Measurements from ENCODE around the gene BHMT. TPM values are rescaled to one million over a fixed set of nuclear protein-coding genes. Genes with fewer than 3 reads are reported as not detected.

The BHMT gene
- total and polyA plus RNA-seq, 10 of the 15 experiments (the other 5 are each of a cell fraction or from before 2014, with no cell fraction given): 0.44 TPM; not detected in 9

DNA sequence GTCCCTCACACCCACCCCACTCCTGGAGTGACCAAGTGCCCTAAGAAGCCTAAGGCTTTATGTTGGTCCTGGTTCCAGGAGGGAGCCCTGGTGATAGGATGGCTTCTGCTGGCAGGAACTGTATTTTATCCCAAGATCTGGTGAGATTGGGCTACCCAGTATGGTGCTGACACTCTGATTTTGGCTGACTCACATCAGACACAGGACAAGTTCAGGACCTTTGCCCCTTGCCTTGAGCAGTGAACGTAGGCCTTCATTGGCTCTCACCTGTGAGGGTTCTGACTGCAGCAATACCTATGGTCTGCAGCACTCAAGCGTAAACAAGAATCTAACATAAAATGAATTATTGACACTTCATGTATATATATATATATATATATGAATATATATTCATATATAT lies 25.0 kb downstream of the BHMT start (continued):
- TF ChIP-seq MTA2 (IDR thresholded peaks at IDR 0.05; ENCODE audit: low read depth): no peak

- H3K79me2 ChIP-seq (ENCODE audit: control insufficient read depth, insufficient read depth, low read length): no peaks in the 10 kb centered on the region
- SMC1A ChIA-PET (ENCODE audit: uncharacterized antibody, unreplicated experiment): interaction anchor here (1.3 kb wide), 1 partner anchor 324 kb away, joined by 5 read pairs; no protein-coding TSS in a partner anchor
- FAIRE-seq (no peak), ATAC-seq (no peak), DNase-seq (ENCODE audit: low read depth, low spot score) (no peak)
- CTCF ChIA-PET: interaction anchor here (0.8 to 1.5 kb wide), 3 partner anchors 116 to 332 kb away, joined by 3 read pairs; no protein-coding TSS in a partner anchor
- H3K9ac ChIP-seq (ENCODE audit: control insufficient read depth, insufficient read depth, low read length): no peak overlapping the region
- no peaks in the 10 kb centered on the region; a peak in 1 of 4 replicates for H3K27me3 ChIP-seq (replicated peaks in 1 of 2; ENCODE audit: control insufficient read depth in 2 of 2, insufficient read depth in 2 of 2, low read length in 1 of 2)
- intact Hi-C loops (cut with micrococcal nuclease; ENCODE audit: unreplicated experiment) (no loop called here), in situ Hi-C loops (cut with MboI) (no loop called here)
- BruUV-seq (replicated peaks): no TSS peak
- H3K4me3 ChIP-seq: no peak overlapping the region
- no peaks in the 10 kb centered on the region; the same call in 2 of the 3 replicates for H3K9me3 ChIP-seq (replicated peaks; ENCODE audit: control insufficient read depth, insufficient read depth, low read length)
- RAD21 ChIA-PET (ENCODE audit: unreplicated experiment): no interaction called here
- no peak overlapping the region for H3K4me2 ChIP-seq (ENCODE audit: control insufficient read depth, insufficient read depth)
- WGBS (ENCODE audit: insufficient coverage, insufficient replicate concordance, low lambda C conversion rate, missing lambda C conversion rate): 60% methylated on average over 3 of the region's 3 CpGs
- POLR2A ChIA-PET: no interaction called here
- no peaks in the 10 kb centered on the region for H3K36me3 ChIP-seq (ENCODE audit: control insufficient read depth in 2 of 2, insufficient read depth in 2 of 2, low read length in 1 of 2)
- H2AFZ ChIP-seq (ENCODE audit: control insufficient read depth, low read depth, low read length): no peak overlapping the region
- H4K20me1 ChIP-seq (ENCODE audit: control insufficient read depth, insufficient read depth): no peaks in the 10 kb centered on the region
- H3K4me1 ChIP-seq (ENCODE audit: control insufficient read depth, insufficient read depth, low read length): peaks cover 11% of the 10 kb centered on the region
- no peak overlapping the region for H3K27ac ChIP-seq (ENCODE audit: control insufficient read depth, insufficient read depth)
- TF ChIP-seq WRNIP1 (IDR thresholded peaks at IDR 0.05; ENCODE audit: borderline replicate concordance, low read depth, low read length): no peak
- TF ChIP-seq CEBPZ (IDR thresholded peaks at IDR 0.05; ENCODE audit: low read depth, low read length): no peak
- no peak for TF ChIP-seq BRCA1 (IDR thresholded peaks at IDR 0.05; ENCODE audit: low read depth, low read length)
- TF ChIP-seq, protein P1, sequence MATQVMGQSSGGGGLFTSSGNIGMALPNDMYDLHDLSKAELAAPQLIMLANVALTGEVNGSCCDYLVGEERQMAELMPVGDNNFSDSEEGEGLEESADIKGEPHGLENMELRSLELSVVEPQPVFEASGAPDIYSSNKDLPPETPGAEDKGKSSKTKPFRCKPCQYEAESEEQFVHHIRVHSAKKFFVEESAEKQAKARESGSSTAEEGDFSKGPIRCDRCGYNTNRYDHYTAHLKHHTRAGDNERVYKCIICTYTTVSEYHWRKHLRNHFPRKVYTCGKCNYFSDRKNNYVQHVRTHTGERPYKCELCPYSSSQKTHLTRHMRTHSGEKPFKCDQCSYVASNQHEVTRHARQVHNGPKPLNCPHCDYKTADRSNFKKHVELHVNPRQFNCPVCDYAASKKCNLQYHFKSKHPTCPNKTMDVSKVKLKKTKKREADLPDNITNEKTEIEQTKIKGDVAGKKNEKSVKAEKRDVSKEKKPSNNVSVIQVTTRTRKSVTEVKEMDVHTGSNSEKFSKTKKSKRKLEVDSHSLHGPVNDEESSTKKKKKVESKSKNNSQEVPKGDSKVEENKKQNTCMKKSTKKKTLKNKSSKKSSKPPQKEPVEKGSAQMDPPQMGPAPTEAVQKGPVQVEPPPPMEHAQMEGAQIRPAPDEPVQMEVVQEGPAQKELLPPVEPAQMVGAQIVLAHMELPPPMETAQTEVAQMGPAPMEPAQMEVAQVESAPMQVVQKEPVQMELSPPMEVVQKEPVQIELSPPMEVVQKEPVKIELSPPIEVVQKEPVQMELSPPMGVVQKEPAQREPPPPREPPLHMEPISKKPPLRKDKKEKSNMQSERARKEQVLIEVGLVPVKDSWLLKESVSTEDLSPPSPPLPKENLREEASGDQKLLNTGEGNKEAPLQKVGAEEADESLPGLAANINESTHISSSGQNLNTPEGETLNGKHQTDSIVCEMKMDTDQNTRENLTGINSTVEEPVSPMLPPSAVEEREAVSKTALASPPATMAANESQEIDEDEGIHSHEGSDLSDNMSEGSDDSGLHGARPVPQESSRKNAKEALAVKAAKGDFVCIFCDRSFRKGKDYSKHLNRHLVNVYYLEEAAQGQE (IDR thresholded peaks at IDR 0.05; ENCODE audit: low read depth, low read length): no peak
- no peak for TF ChIP-seq POLR2AphosphoS2 (IDR thresholded peaks at IDR 0.05; ENCODE audit: low read depth, low read length)
- no peak for TF ChIP-seq MTA3 (IDR thresholded peaks at IDR 0.05; ENCODE audit: borderline replicate concordance, low read length)
- TF ChIP-seq ATF7 (IDR thresholded peaks at IDR 0.05; ENCODE audit: low read depth): no peak
- no peak for TF ChIP-seq DPF2 (IDR thresholded peaks at IDR 0.05)
- TF ChIP-seq, protein P2, sequence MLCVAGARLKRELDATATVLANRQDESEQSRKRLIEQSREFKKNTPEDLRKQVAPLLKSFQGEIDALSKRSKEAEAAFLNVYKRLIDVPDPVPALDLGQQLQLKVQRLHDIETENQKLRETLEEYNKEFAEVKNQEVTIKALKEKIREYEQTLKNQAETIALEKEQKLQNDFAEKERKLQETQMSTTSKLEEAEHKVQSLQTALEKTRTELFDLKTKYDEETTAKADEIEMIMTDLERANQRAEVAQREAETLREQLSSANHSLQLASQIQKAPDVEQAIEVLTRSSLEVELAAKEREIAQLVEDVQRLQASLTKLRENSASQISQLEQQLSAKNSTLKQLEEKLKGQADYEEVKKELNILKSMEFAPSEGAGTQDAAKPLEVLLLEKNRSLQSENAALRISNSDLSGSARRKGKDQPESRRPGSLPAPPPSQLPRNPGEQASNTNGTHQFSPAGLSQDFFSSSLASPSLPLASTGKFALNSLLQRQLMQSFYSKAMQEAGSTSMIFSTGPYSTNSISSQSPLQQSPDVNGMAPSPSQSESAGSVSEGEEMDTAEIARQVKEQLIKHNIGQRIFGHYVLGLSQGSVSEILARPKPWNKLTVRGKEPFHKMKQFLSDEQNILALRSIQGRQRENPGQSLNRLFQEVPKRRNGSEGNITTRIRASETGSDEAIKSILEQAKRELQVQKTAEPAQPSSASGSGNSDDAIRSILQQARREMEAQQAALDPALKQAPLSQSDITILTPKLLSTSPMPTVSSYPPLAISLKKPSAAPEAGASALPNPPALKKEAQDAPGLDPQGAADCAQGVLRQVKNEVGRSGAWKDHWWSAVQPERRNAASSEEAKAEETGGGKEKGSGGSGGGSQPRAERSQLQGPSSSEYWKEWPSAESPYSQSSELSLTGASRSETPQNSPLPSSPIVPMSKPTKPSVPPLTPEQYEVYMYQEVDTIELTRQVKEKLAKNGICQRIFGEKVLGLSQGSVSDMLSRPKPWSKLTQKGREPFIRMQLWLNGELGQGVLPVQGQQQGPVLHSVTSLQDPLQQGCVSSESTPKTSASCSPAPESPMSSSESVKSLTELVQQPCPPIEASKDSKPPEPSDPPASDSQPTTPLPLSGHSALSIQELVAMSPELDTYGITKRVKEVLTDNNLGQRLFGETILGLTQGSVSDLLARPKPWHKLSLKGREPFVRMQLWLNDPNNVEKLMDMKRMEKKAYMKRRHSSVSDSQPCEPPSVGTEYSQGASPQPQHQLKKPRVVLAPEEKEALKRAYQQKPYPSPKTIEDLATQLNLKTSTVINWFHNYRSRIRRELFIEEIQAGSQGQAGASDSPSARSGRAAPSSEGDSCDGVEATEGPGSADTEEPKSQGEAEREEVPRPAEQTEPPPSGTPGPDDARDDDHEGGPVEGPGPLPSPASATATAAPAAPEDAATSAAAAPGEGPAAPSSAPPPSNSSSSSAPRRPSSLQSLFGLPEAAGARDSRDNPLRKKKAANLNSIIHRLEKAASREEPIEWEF (IDR thresholded peaks at IDR 0.05; ENCODE audit: insufficient replicate concordance, low read depth, low read length): no peak
- no peak for TF ChIP-seq NBN (IDR thresholded peaks at IDR 0.05)
- TF ChIP-seq RELA (IDR thresholded peaks at IDR 0.05; ENCODE audit: borderline replicate concordance, partially characterized antibody): no peak
These were observed 28.9 kb downstream of the BHMT start for GRCh38 chr5:79140553-79140952.

Measured in GM12878 (cell line).